NB4 (cell line): Measurements from ENCODE around the gene PKNOX2.

Experiments
- DNase-seq: peaks from one replicate; pipeline ENCODE4 v3.0.0; 2010; ENCODE audit warnings: low read depth
- H3K4me3 ChIP-seq: one replicate; pipeline ENCODE4 v1.5.1; 2011; ENCODE audit warnings: mild to moderate bottlenecking, low read depth, low read length, moderate library complexity
- MAX ChIP-seq: IDR thresholded peaks from 2 replicates; pipeline ENCODE4 v1.6.1; 2011; ENCODE audit warnings: low read depth, low read length
- MYC ChIP-seq: IDR thresholded peaks from 2 replicates; pipeline ENCODE4 v1.6.1; 2011; ENCODE audit warnings: low read depth, low read length
- POLR2A ChIP-seq: IDR thresholded peaks from 2 replicates; pipeline ENCODE4 v1.6.1; 2011; ENCODE audit warnings: mild to moderate bottlenecking; ENCODE audit not compliant: insufficient read length; ENCODE audit errors: extremely low read depth
- TF ChIP-seq, protein P1 (sequence below): IDR thresholded peaks from one replicate; pipeline ENCODE4 v1.5.1; 2012; ENCODE audit warnings: low read depth, low read length

Gene PKNOX2

DNA sequence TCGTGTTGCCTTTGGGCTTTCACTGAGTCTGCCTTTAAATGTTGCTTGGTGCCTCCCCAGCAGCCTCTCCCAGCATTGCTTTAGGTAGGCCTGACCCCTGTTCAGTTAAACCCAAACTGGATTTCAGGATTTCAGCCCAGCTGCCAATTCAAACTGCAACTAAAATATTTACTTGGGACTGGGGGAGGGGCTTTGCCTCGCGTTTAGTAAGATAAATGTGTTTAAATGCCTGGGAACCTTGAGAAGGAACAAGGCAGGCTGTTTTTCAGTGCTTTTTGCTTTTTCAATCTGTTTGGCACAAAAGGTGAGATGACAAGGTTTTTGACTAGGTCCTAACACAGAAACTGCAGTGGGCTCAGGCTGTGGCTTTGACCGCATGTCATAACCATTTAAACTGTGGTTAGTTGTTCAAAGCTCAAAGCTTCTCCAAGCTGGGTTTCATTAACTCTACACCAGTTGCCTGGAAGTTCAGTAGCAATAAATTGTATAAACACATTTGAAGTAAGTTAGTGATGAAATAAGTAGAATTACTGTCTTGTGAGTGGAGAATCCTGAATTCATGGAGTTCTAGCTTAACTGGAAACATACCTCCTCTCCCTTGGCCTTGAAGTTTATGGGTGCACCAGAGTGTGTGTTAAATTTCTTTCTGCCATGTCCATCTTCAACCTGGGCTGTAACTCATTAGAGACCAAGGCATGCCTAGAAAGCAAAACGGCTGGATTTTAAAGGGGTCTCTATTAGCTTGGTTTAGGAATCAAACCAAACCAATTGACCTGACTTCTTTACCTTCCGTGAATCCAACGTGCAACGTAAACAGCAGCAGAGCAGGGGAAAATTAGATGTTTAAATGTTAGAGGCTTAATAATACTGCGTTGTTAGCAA lies 3.6 kb downstream of the PKNOX2 start:
- DNase-seq, result peak; percentile 48
- no peak for TF ChIP-seq MAX
- TF ChIP-seq MYC, result no peak
- no peak for TF ChIP-seq POLR2A
- TF ChIP-seq, protein P1, sequence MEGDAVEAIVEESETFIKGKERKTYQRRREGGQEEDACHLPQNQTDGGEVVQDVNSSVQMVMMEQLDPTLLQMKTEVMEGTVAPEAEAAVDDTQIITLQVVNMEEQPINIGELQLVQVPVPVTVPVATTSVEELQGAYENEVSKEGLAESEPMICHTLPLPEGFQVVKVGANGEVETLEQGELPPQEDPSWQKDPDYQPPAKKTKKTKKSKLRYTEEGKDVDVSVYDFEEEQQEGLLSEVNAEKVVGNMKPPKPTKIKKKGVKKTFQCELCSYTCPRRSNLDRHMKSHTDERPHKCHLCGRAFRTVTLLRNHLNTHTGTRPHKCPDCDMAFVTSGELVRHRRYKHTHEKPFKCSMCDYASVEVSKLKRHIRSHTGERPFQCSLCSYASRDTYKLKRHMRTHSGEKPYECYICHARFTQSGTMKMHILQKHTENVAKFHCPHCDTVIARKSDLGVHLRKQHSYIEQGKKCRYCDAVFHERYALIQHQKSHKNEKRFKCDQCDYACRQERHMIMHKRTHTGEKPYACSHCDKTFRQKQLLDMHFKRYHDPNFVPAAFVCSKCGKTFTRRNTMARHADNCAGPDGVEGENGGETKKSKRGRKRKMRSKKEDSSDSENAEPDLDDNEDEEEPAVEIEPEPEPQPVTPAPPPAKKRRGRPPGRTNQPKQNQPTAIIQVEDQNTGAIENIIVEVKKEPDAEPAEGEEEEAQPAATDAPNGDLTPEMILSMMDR, result no peak

DNA sequence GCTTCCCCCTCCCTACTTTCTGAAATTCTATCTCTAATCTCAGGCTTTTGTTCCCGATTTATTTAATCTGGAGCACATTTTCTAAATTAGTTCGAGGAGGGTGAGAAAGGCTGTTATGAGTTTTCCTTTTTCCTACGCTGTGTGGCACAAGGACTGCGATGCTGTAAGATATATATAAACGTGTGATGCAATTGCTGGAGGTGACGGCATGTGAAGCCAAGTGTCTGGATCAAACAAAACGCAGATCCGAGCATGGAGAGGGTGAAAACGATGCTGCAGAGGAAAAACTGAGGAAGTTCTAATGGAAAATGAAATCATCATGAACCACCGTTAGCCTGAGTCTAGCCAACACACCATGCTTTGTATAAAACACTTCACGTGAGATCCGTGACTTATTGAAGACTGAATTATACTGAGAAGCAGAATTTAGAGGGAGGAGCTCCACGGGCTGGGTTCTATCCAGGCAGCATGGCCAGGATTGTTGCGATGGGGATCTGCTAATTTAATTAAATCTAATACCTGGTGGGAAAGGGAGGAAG lies 4.4 kb downstream of the PKNOX2 start:
- TF ChIP-seq, protein P1, result no peak
- TF ChIP-seq MAX (no peak), POLR2A (no peak), MYC (no peak)
- DNase-seq, result no peak
- no peak overlapping the region for H3K4me3 ChIP-seq

More for the DNA sequence above, 3.6 kb downstream of the PKNOX2 start:
- no peak overlapping the region for H3K4me3 ChIP-seq

DNA sequence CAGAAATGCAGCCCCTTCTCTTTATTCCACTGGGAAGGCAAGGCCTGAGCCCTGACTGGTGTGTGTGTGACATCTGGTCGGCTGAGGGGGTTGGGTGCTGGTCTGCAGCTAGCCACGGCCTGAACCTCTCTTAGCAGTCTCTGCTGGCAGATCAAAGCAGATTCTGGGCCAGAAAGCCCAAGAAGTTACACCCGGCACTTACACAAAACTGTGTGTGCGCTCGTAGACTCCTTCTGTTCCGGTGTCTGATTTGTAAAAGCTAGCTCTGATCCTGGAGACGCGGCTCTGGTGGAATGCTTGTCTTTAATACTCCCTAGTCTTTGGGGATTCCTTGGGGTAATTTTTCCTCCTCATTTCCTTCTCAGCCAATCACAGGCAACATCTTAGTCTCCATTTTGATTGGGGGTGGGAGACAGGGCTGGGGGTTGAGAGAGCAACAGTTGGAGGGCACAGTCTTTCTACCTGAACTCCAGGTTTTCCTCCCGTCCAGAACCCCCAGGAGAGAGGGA lies 5.5 kb downstream of the PKNOX2 start:
- no peak for DNase-seq
- no peak overlapping the region for H3K4me3 ChIP-seq

DNA sequence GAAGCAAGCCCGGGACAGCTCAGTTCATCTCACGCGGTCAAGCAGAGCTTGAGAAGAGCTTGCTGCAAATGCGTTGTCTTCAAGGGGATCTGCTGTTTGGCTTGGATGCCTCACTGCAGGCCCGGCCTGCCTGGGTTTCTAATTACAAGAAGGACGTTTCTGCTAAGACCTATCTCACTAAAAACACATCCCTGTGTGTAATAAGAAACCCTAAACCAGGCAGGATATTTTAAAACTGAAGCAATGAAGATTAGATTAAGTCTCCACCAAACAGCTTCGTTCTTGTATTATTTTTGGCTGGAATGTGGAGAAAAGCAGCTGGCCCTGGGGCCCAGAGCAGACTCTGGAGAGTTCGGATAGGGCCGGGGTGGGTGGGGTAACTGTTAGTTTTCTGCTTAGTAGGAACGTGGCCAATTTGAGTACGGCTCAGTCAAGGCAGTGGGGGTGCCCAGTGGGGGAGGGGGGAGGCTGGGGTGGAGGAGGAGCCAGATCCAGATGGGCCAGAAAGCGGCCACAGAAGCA lies 6.0 kb downstream of the PKNOX2 start:
- DNase-seq, result no peak
- H3K4me3 ChIP-seq, result no peak overlapping the region
- TF ChIP-seq POLR2A, result no peak
- TF ChIP-seq, protein P1, result no peak
- no peak for TF ChIP-seq MAX
- TF ChIP-seq MYC, result no peak

More for the DNA sequence above, 5.5 kb downstream of the PKNOX2 start:
- TF ChIP-seq POLR2A, result no peak
- TF ChIP-seq, protein P1, result no peak
- TF ChIP-seq MYC, result no peak
- no peak for TF ChIP-seq MAX

GRCh38 chr11:125171974-125172373 lies 7.4 kb downstream of the PKNOX2 start:
- no peak for DNase-seq
- TF ChIP-seq, protein P1, result no peak
- H3K4me3 ChIP-seq, result no peak overlapping the region
